Mononuclear cell (primary cell): ENCODE results near the gene PAX5. TPM values are rescaled to one million over a fixed set of nuclear protein-coding genes. Genes with fewer than 3 reads are reported as not detected.

Source experiments
- H3K27me3 ChIP-seq: 2 replicates; pipeline ENCODE4 v1.6.0; 2011; ENCODE audit warnings: low read length, control low read depth; ENCODE audit not compliant: insufficient read depth
- H3K4me1 ChIP-seq: 2 replicates; pipeline ENCODE4 v1.5.1; 2011; ENCODE audit warnings: mild to moderate bottlenecking, low read length, control low read depth; ENCODE audit not compliant: insufficient read depth
- H3K4me3 ChIP-seq: 2 replicates; pipeline ENCODE4 v1.5.1; 2011; ENCODE audit warnings: mild to moderate bottlenecking, low read length, moderate library complexity
- H3K9me3 ChIP-seq: 2 replicates; pipeline ENCODE4 v1.5.1; 2011; ENCODE audit warnings: low read depth, mild to moderate bottlenecking, control low read depth, low read length
- total RNA-seq: library from RNA; depleted of rRNA; stranded (reverse); fragments of >200 nt; gene quantifications from one replicate; pipeline ENCODE4 v1.2.3, GENCODE V29; 2012

Gene PAX5
- total RNA-seq, 1 donor: 12.6 TPM

DNA sequence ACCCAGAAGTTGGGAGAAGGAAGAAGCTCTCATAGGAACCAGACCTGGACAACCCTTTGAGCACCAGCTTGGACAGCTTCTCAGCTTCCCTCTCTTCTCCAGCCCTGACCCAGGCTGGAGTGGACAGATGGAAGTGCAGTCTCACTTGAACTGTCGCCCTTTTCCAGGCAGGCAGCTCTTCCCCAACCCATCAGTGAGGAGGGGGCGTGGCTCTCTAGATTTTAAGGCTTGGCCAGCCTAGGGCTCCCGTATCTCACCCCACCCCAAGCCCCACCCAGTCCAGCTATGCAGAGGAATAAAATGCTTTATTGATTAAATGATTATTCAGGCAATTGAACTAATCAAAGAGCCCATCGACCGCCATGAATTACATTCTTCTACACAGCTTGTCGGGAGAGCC is 2.2 kb downstream of the PAX5 start:
- Histone ChIP-seq H3K4me1 (peaks cover 72% of the 10 kb centered on the region), H3K9me3 (no peaks in the 10 kb centered on the region), H3K4me3 (peak overlapping the region; percentile 44), H3K27me3 (peaks cover 100% of the 10 kb centered on the region)

DNA sequence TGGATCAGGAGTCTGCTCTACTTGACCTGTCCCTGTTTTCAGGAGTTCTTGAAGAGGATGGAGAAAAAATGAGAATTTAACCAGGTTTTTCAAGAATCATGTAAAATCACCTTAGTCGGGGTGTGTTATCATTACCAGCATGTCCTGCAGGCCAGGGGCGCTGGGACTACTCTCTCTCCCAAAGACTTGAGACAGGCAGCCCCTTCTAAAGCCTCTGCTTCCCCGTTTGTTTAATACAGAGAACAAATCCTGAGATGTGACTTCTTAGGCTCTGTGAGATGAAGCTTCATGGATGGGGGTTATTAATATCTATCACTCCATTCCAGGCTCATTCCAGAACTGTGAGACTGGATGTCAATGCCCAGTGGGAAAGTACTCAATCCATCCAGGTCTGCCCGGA is 3.0 kb downstream of the PAX5 start:
- Histone ChIP-seq H3K27me3 (peaks cover 100% of the 10 kb centered on the region), H3K4me1 (peaks cover 72% of the 10 kb centered on the region), H3K9me3 (no peaks in the 10 kb centered on the region), H3K4me3 (no peak overlapping the region)

DNA sequence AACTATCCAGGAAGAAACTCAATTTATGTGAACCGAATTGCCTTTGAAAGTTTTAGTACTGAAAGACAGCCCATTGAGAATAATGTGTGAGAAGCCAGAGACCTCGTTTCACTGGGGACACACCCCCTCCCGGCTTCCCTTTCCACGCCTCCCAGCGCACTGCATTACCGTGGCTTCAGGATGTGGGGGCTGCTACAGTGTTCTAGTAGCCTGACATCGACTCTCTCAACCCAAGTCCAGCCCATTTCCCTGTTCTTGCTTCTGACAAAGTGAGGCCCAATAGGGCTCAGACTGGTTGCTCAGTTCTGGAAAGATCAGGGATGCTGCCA is 3.5 kb downstream of the PAX5 start:
- Histone ChIP-seq H3K4me3 (no peak overlapping the region), H3K4me1 (peaks cover 73% of the 10 kb centered on the region), H3K27me3 (peaks cover 100% of the 10 kb centered on the region), H3K9me3 (no peaks in the 10 kb centered on the region)

DNA sequence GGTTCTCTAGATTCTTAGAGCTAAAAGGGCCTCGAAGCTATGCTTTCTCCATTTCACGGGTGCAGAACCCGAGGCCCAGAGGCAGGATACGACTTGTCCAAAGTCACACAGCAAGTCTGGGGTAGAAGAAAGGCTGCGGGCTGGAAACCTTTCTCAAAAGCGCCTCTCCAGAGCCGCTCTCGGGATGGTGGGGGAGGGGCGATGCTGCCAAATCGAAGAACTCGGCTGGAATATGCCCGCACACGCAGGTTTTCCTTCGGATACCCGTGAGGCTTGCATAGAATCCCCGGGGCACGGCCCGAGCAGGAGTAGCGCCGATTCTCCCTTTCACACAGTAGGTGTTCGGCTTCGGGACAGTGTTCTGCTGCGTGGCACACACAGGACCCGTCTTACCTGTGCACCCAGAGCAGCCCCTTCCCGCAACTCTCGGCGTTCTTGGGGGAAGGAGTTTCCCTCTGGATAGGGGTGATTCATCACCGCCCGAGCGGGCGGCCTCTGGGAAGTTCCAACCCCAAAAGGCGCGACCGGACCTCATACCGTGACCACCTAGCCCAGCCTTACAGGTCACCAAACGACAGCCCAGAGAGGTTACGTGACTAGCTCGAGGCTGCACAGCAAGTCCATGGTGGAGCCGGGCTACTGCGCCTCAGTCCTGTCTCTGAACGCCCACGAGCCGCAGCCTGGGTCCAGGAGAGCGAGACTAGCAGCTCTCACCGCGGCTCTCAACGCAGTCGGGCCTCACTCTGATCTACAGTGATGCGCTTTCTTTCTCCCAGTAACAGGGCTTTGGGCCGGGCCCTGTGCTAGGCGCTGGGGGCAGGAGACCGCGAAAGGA is 4.1 kb downstream of the PAX5 start:
- H3K27me3 ChIP-seq: peaks cover 100% of the 10 kb centered on the region
- H3K4me3 ChIP-seq: no peak overlapping the region
- H3K4me1 ChIP-seq: peaks cover 73% of the 10 kb centered on the region
- H3K9me3 ChIP-seq: no peaks in the 10 kb centered on the region

DNA sequence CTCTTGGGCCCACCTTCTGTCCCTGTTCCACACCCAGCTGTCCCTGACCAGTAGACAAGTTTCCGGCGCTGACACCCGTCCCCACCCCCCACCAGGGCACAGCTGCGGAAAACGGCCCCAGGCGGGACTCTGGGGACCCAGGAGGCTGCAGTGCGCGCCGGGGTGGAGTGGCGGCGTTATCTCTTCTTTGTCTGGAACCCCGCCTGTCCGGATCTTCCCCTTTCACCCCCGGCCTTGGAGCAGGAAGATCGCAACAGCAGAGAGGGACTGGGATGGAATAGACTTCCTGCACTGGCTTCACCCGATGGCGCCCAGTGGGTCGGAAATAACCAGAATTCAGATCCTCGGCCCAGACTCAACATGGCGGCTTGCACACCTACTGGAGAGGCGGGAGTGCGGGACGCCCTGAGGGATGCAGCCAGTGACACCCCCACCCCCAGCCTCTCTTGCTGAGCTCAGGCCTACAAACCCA is 4.7 kb downstream of the PAX5 start:
- H3K27me3 ChIP-seq: peaks cover 100% of the 10 kb centered on the region
- H3K9me3 ChIP-seq: no peaks in the 10 kb centered on the region
- no peak overlapping the region for H3K4me3 ChIP-seq
- peaks cover 68% of the 10 kb centered on the region for H3K4me1 ChIP-seq

DNA sequence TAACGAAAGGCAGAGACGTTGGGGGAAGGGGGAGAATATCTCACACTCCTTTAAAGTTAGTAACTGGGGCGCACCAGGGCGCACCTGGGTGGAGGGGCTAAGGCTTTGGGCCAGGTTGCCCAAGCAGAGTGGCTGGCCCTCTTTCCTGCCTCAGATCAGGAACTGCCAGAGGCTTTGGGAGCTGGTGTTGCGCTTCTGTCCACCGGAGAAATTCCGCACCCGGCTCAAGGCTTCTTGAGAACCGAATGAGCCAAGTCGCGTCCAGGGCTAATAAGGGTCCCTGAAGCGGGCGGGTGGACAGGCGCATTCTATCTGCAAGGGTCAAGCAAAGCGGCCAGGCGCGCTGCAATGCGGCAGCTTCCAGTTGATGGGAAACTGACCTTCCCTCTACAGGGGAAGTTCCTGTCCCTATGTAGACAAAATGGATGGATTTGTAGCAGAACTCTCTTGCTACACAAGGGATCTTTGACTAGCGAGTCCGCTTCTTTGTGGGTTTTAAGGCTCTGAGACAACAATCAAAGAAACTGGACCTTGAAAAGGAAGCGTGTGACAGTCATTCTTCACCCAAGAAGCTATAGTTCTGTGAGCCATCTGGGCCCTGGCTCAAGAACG is 5.5 kb downstream of the PAX5 start:
- no peaks in the 10 kb centered on the region for H3K9me3 ChIP-seq
- H3K4me3 ChIP-seq: no peak overlapping the region
- H3K4me1 ChIP-seq: peaks cover 65% of the 10 kb centered on the region
- H3K27me3 ChIP-seq: peaks cover 100% of the 10 kb centered on the region

DNA sequence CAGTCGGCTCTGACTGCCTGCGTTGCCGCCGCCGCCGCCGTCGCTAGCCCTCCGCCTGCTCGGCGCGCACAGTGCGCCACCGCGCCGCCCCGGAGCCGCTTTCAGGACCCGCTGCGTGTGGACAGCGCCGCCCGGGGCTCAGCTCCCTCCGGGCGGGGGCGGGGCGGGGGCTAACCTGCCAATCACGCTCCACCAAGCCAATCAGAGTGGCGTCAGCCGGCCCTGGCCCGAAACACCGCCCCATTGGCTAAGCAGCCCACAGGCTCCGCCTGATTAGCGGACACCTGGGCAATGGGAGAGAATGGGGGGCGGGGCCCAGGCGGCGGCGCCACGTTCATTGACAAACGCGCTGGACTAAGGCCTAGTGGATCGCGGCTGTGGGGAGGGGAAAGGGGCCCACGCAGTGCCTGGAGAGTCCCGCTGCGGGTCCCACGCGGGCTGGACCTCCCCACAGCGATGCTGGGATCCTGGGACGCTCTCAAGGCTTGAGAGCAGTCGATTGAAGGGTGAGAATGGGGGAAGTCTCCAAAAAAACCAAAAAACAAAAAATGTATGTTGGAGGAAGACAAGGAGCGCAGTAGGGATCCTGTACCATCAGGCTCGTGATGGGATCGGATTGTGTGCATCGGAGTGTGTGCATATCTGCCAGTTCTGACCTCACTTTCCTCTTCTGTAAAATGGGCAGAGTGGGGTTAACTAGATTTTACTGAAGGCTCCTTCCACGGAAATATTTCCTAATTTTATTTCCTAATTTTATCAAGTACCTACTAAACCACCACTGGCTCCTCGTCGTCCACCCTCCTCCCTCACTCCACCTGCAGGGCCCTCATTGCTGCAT is 6.3 kb downstream of the PAX5 start:
- peaks cover 99% of the 10 kb centered on the region for H3K27me3 ChIP-seq
- peaks cover 65% of the 10 kb centered on the region for H3K4me1 ChIP-seq
- H3K4me3 ChIP-seq: peak overlapping the region; percentile 43
- H3K9me3 ChIP-seq: no peaks in the 10 kb centered on the region

DNA sequence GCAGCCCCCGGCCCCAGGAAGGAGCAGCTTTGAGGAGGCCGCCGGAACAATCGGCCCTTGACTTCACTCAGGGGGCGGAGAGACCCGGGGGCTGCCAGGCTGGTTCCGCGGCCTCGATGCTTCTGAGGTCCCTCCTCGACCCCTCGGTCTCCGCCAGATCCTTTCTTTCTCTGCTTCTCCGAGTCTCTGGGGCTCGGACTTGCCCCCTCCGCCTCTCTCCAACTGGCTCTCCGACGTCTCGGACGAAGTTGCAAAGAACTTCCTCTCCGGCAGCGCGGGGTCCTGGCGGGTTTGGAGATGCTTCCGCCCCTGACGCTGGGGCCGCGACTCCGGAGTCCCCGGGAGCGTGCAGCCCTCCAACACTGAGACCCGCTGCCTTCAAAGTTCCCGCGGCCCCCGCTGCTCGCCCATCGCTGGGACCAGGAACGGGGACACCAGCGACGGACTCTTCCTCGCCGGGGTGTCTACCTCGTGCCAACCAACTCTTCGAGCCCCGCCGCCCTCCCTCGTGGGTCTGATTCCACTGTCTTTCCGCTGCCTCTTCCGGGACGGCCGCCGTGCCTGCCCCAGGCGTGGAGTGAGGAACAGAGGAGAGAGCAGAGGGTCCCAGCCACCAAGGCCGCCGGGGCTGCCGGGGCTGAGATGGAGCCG is 7.0 kb downstream of the PAX5 start:
- H3K4me3 ChIP-seq: peak overlapping the region; percentile 43
- H3K4me1 ChIP-seq: peaks cover 71% of the 10 kb centered on the region
- no peaks in the 10 kb centered on the region for H3K9me3 ChIP-seq
- H3K27me3 ChIP-seq: peaks cover 98% of the 10 kb centered on the region

DNA sequence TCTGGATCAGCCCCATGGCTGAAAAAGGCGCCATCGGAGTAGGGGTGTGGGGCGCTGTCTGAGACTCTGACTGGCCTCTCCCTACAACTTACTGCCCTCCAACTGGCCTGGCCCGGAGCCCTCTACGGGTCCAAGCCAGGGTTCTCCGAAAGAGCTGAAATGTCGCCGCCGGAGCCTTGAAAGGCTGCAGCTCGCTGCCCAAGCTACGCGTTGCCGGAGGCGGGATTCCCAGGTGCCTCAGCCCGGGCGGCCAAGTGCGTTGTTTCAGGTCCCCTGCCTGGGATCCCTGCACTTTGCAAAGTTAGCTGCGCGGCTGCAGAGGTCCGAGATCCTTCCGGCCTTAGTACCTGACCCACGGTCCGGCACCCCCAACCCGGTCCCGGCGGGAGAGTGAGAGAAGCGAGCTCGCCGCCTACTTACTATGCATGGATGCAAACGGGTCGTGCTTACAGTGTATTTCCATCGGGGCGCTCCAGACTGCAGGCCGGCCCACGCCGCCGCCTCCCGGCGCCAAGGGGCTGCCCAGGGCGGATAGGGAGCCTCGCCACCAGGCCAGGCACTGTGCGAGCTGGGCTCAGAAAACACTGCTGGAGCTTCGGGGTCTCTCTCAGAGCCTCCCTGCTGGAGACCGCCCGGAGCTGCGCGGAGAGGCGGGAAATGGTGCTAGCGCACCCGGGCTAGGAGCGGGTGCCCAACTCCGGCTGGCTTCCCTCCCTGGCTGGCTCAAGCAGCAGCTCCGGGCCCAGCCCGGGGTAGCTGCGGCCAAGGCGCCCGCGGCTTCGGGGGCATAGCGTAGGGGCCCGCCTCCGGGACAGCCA is 7.7 kb downstream of the PAX5 start:
- Histone ChIP-seq H3K4me1 (peaks cover 71% of the 10 kb centered on the region), H3K4me3 (peak overlapping the region; percentile 43), H3K27me3 (peaks cover 98% of the 10 kb centered on the region), H3K9me3 (no peaks in the 10 kb centered on the region)

DNA sequence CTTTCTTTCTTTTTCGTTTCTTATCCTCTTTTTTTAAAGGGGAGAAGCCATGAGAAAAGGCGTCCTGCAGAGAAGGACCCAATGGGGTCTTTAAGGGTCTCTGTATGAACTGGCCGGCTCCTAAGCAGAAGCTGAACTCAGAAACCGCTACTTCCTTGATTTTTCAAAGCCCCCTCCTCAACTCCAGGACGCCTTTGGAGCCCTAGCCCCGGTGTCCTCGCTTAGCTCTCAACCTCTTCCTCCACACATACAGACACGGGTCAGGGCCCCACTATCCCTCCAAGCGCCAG is 8.3 kb downstream of the PAX5 start:
- Histone ChIP-seq H3K9me3 (no peaks in the 10 kb centered on the region), H3K4me1 (peaks cover 70% of the 10 kb centered on the region), H3K27me3 (peaks cover 98% of the 10 kb centered on the region), H3K4me3 (peak overlapping the region; percentile 43)

DNA sequence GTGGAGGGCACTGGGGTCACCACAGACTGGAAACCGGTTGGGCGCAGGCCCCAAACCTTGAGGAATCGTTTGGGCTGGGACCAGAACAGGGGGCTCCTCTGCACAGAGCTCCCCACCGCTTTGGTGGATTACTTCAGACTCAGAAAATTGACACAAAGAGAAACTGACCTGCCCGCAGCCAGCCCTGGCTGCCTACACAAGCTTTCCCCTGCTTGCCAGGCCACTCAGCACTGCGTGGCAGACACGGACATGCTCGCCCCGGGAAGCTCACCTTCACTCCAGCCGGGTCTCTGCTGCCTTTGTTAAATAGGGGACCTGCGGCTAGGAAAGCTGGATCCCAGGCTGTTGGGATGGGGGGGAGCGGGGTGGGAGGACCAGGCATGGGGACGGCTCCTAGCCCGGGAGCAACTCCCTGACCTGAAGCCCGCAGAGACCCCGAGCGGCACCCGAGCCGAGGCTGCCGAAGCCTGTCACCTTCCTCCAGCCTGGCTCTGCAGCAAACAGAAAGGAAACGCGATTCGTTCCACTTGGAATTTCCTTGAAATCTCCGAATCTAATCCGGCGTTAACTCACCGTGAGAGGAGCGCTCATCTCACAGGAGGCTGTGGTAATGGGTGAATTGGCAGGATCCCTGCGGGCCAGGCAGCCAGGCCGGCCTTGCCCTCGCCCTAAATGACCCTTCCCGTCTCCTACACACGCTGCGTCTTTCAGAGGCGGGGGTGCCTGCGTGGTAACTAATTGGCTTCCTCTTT is 8.8 kb downstream of the PAX5 start:
- Histone ChIP-seq H3K27me3 (peaks cover 98% of the 10 kb centered on the region), H3K9me3 (no peaks in the 10 kb centered on the region), H3K4me1 (peaks cover 65% of the 10 kb centered on the region), H3K4me3 (peak overlapping the region; percentile 43)

DNA sequence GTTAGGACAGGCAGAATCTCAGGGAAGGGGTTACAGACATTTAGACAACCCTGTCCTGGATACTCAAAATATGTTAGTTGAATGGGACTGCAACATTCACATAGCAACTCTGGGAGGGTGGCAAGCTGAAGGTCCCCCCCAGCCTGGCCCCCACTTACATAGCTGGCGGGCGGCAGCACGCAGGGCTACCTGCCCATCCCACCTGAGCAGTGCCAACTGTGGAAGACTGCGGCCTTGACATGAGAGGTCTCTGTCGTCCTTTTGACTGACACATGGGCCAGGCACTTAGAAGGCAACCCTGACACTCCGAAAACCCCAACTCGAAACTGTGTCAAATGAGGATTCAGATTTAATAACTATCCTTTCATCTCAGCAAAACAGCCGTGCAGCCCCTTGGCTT is 16.5 kb downstream of the PAX5 start:
- Histone ChIP-seq H3K27me3 (peaks cover 37% of the 10 kb centered on the region), H3K4me1 (peaks cover 4% of the 10 kb centered on the region), H3K4me3 (no peak overlapping the region), H3K9me3 (no peaks in the 10 kb centered on the region)

DNA sequence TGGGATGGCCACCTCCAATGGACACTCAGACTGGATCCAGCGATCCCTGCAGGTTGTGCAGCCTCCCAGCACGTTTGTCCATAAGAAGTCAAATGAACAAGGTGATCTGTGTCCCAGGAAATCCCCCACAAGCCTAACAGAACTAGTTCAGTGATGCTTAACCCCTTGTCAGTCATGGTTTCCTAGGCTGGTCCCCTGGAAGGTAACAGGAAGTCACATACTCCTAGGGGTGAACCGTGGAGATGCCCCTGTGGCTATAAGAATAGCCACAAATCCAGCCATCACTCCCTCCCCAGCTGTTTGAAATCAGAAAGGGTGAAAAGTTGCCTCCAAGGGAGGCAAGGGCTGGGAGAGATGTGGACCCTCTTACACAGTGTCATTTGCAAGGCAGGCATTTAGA is 22.5 kb downstream of the PAX5 start:
- H3K4me3 ChIP-seq: no peak overlapping the region
- peaks cover 5% of the 10 kb centered on the region for H3K27me3 ChIP-seq
- H3K4me1 ChIP-seq: peaks cover 27% of the 10 kb centered on the region
- H3K9me3 ChIP-seq: no peaks in the 10 kb centered on the region

DNA sequence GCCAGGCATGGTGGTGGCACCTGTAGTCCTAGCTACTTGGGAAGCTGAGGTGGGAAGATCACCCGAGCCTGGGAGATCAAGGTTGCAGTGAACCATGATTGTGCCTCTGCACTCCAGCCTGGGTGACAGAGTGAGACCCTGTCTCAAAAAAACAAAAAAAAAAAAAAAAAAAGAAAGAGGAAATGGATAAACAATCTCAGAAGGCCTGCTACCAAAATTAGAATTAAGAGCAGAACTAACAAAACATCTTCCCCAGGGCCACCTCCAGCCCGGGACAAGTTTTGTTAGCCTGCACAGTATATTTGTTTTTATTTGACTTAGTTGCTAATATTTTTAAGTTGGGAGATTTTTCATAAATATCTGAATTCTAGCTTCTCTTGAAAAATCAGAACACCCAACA is 23.1 kb downstream of the PAX5 start:
- H3K9me3 ChIP-seq: no peaks in the 10 kb centered on the region
- H3K4me1 ChIP-seq: peaks cover 27% of the 10 kb centered on the region
- H3K27me3 ChIP-seq: peaks cover 7% of the 10 kb centered on the region
- H3K4me3 ChIP-seq: no peak overlapping the region
